Measurements from ENCODE around the gene GET3. TPM values are rescaled to one million over a fixed set of nuclear protein-coding genes. Genes with fewer than 3 reads are reported as not detected.
A peak's percentile ranks its signal among the peaks of the same experiment; 100 is the strongest.

Gene GET3
- total and polyA plus RNA-seq, 2 donors (not counting 1 experiment from before 2014, with no cell fraction given), result 37.2 to 61.7 TPM

DNA sequence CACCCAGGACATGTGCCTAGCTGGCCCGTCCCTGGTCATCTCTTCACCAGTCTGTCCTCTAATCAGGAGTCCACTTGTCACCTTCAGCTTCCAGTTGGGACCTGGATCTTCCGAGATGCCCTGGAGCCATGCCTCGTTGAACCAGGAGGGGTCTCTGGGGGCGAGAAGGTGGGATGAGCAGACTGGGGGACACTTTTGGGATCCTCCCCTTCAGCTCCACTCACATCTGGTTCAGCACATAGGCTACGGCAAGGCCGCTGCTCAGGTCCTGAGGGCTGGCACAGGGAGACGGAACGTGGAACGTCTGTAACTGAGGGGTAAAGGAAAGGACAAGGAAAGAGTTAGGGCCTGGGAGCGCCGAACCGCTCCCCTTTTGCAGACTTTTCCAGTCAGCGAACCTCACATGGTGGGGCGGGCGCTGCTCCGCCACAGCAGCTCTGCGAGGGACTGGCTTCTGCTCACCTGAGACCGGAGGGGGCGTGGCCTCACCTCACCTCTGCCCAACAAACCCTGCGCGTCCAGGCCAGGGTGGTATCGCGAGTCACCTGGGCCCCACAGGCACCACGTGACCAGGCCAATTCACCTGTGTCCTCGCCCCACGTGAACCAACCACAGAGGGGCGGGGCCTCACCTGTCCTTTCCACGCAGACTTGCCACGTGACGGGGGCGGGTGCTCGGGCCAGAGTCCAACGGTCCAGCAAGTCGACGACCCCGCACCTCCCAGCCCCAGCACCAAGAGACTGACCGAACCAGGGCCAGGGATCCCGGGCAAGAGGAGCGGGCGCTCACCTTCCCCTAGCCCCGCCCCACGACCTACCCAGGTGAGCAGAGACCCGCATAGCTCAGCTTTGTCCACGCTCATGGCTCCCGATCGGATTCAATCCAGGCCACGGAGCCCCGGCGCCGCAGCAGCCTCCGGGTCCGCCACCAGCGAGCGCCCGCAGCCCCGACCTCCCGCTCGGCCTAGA, 37.6 kb downstream of the GET3 start, which contains the start of gene HOOK2:
HOOK2 (minus strand) TSS at position 965 of the 968 bp plus-strand sequence; CDS start at position 862, 103 bp downstream.
- Mint-ChIP-seq H3K27ac (peak within 1 kb of the TSS; percentile 63), H3K4me3 (peak within 1 kb of the TSS; percentile 86), H3K9me3 (ENCODE audit: insufficient read depth) (no peaks in the 10 kb centered on the region), H3K27me3 (no peaks in the 10 kb centered on the region), H3K4me1 (peaks cover 36% of the 10 kb centered on the region)
- no peaks in the 10 kb centered on the region for H3K36me3 ChIP-seq (replicated peaks in 1 of 2; ENCODE audit: control extremely low read depth in 1 of 2, control insufficient read depth in 1 of 2, extremely low read depth in 1 of 2, insufficient read depth in 2 of 2, low read length in 1 of 2)
- TF ChIP-seq, protein P1, sequence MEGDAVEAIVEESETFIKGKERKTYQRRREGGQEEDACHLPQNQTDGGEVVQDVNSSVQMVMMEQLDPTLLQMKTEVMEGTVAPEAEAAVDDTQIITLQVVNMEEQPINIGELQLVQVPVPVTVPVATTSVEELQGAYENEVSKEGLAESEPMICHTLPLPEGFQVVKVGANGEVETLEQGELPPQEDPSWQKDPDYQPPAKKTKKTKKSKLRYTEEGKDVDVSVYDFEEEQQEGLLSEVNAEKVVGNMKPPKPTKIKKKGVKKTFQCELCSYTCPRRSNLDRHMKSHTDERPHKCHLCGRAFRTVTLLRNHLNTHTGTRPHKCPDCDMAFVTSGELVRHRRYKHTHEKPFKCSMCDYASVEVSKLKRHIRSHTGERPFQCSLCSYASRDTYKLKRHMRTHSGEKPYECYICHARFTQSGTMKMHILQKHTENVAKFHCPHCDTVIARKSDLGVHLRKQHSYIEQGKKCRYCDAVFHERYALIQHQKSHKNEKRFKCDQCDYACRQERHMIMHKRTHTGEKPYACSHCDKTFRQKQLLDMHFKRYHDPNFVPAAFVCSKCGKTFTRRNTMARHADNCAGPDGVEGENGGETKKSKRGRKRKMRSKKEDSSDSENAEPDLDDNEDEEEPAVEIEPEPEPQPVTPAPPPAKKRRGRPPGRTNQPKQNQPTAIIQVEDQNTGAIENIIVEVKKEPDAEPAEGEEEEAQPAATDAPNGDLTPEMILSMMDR (IDR thresholded peaks at IDR 0.05), result no peak
- TF ChIP-seq EZH2 (IDR thresholded peaks at IDR 0.05; ENCODE audit: borderline replicate concordance, insufficient read depth, low read depth, low read length, poor library complexity, severe bottlenecking), result no peak
- no peaks in the 10 kb centered on the region for H4K20me1 ChIP-seq (ENCODE audit: control insufficient read depth, insufficient read depth, low read length, poor library complexity, severe bottlenecking)
- H3K9ac ChIP-seq (ENCODE audit: low read length), result peak within 1 kb of the TSS; percentile 83
- no peaks in the 10 kb centered on the region for H3K27me3 ChIP-seq (replicated peaks in 1 of 4; ENCODE audit: control extremely low read depth in 1 of 4, control insufficient read depth in 3 of 4, insufficient read depth in 4 of 4, low read length in 3 of 4)
- H3K4me1 ChIP-seq (ENCODE audit: control insufficient read depth in 2 of 2, insufficient read depth in 2 of 2, low read length in 2 of 2), result peaks cover 19 to 36% of the 10 kb centered on the region in 2 donors
- peak within 1 kb of the TSS; percentile 88 for H2AFZ ChIP-seq (ENCODE audit: insufficient read depth, low read depth, low read length, poor library complexity, severe bottlenecking)
- H3K27ac ChIP-seq (ENCODE audit: low read length in 2 of 2), result peak within 1 kb of the TSS; percentile 48 to 58
- peaks cover 2% of the 10 kb centered on the region for H3K79me2 ChIP-seq (ENCODE audit: control insufficient read depth, insufficient read depth, low read length)
- ChIA-PET POLR2A (interaction anchor here (0.6 to 6.9 kb wide), 4 partner anchors 19 to 1020 kb away, joined by 3 to 233 read pairs (median 4); partner anchors contain the start of genes JUNB and ZSWIM4), CTCF (interaction anchor here (3.4 to 27.9 kb wide), 4 partner anchors 8 to 73 kb away, joined by 22 to 1147 read pairs (median 50); partner anchors contain the start of genes JUNB, PRDX2, RNASEH2A and THSD8)
- H3K4me2 ChIP-seq (replicated peaks; ENCODE audit: low read depth, low read length, poor library complexity, severe bottlenecking), result peak within 1 kb of the TSS; percentile 99
- 22% methylated on average over 52 of the region's 58 CpGs for WGBS (ENCODE audit: insufficient coverage)
- ATAC-seq (ENCODE audit: low read depth) (no peak), DNase-seq (no peak)
- H3K4me3 ChIP-seq (ENCODE audit: control extremely low read depth in 1 of 5, extremely low read depth in 1 of 5, insufficient read depth in 1 of 5, low read depth in 2 of 5, low read length in 4 of 5), result peak within 1 kb of the TSS; percentile 44 to 79 (median 68)
- intact Hi-C loops (cut with micrococcal nuclease), result loop anchor here (1.0 to 2.0 kb wide), 2 partner anchors 38 to 52 kb away; partner anchors contain the start of genes GET3 and TNPO2
- H3K9me3 ChIP-seq (ENCODE audit: control extremely low read depth in 1 of 3, control insufficient read depth in 2 of 3, insufficient read depth in 1 of 3, low read length in 2 of 3), result no peaks in the 10 kb centered on the region
